Nephron (organoid): ENCODE results near the gene CALML3.
A peak's percentile ranks its signal among the peaks of the same experiment; 100 is the strongest.

Experiments used
- H3K27ac Mint-ChIP-seq, 3 experiments: 2 replicates each; pipeline ENCODE4 v1.8.0; 2020; ENCODE audit warnings: mixed read lengths in 3 of 3, mild to moderate bottlenecking in 2 of 3, moderate library complexity in 1 of 3
- H3K27me3 Mint-ChIP-seq: 2 replicates; pipeline ENCODE4 v1.8.0; 2021; ENCODE audit warnings: low read depth, mild to moderate bottlenecking, moderate library complexity, mixed read lengths
- H3K36me3 Mint-ChIP-seq: 2 replicates; pipeline ENCODE4 v1.8.0; 2020; ENCODE audit warnings: low read depth, mixed read lengths
- H3K4me1 Mint-ChIP-seq: 2 replicates; pipeline ENCODE4 v1.8.0; 2020; ENCODE audit warnings: mixed read lengths
- H3K4me3 Mint-ChIP-seq, 3 experiments: 2 replicates each; pipeline ENCODE4 v1.8.0; 2020; ENCODE audit warnings: mild to moderate bottlenecking in 3 of 3, mixed read lengths in 3 of 3, moderate library complexity in 2 of 3
- H3K9me3 Mint-ChIP-seq: 2 replicates; pipeline ENCODE4 v1.8.0; 2020; ENCODE audit warnings: mixed read lengths
- CTCF ChIP-seq, 3 experiments: fragments of 200-600 bp; sonication (generic); IDR thresholded peaks; one replicate each; pipeline ENCODE4 v1.5.0; 2021; ENCODE audit warnings: antibody characterized with exemption in 3 of 3; ENCODE audit not compliant: unreplicated experiment in 3 of 3

The CALML3 gene

GRCh38 chr10:5503477-5503835 lies 21.3 kb upstream of the CALML3 start:
- Mint-ChIP-seq H3K9me3 (no peaks in the 10 kb centered on the region), H3K27me3 (peaks cover 2% of the 10 kb centered on the region), H3K27ac (peak overlapping the region in 2 of 3 experiments; percentile 33 to 47), H3K4me1 (peaks cover 10% of the 10 kb centered on the region), H3K36me3 (no peaks in the 10 kb centered on the region), H3K4me3 (no peak overlapping the region)
- no peak for TF ChIP-seq CTCF (IDR thresholded peaks at IDR 0.05; ENCODE audit: unreplicated experiment in 3 of 3)

- H3K4me1 Mint-ChIP-seq = peaks cover 15% of the 10 kb centered on the region
- TF ChIP-seq CTCF (IDR thresholded peaks at IDR 0.05; ENCODE audit: unreplicated experiment in 3 of 3) = no peak
- H3K27ac Mint-ChIP-seq = no peak overlapping the region
- peaks cover 6% of the 10 kb centered on the region for H3K27me3 Mint-ChIP-seq
- H3K4me3 Mint-ChIP-seq = no peak overlapping the region
- H3K36me3 Mint-ChIP-seq = no peaks in the 10 kb centered on the region
- no peaks in the 10 kb centered on the region for H3K9me3 Mint-ChIP-seq
Observed at GRCh38 chr10:5504146-5505072, 20.4 kb upstream of the CALML3 start.

- Mint-ChIP-seq H3K36me3 (no peaks in the 10 kb centered on the region), H3K4me3 (no peak overlapping the region), H3K4me1 (peaks cover 23% of the 10 kb centered on the region), H3K27me3 (peaks cover 6% of the 10 kb centered on the region), H3K27ac (no peak overlapping the region), H3K9me3 (no peaks in the 10 kb centered on the region)
- TF ChIP-seq CTCF (IDR thresholded peaks at IDR 0.05; ENCODE audit: unreplicated experiment in 3 of 3) = no peak
Observed at GRCh38 chr10:5506246-5506645, 18.5 kb upstream of the CALML3 start.

- Mint-ChIP-seq H3K4me1 (peaks cover 23% of the 10 kb centered on the region), H3K9me3 (no peaks in the 10 kb centered on the region), H3K27me3 (peaks cover 6% of the 10 kb centered on the region), H3K36me3 (no peaks in the 10 kb centered on the region), H3K27ac (no peak overlapping the region), H3K4me3 (no peak overlapping the region)
- TF ChIP-seq CTCF (IDR thresholded peaks at IDR 0.05; ENCODE audit: unreplicated experiment in 3 of 3) = no peak
Observed at GRCh38 chr10:5506751-5507648, 17.8 kb upstream of the CALML3 start.

- Mint-ChIP-seq H3K27me3 (peaks cover 6% of the 10 kb centered on the region), H3K9me3 (no peaks in the 10 kb centered on the region), H3K4me1 (peaks cover 23% of the 10 kb centered on the region), H3K27ac (no peak overlapping the region), H3K36me3 (no peaks in the 10 kb centered on the region), H3K4me3 (no peak overlapping the region)
- no peak for TF ChIP-seq CTCF (IDR thresholded peaks at IDR 0.05; ENCODE audit: unreplicated experiment in 3 of 3)
Observed at GRCh38 chr10:5507649-5508131, 17.1 kb upstream of the CALML3 start.
